Breast epithelium (tissue), 4 donors: ENCODE data around the gene AXIN2. TPM values are rescaled to one million over a fixed set of nuclear protein-coding genes. Genes with fewer than 3 reads are reported as not detected.
A peak's percentile ranks its signal among the peaks of the same experiment; 100 is the strongest.

Experiments used
- DNase-seq, 2 donors: peaks; one replicate each; pipeline ENCODE4 v3.0.0-alpha.2; 2019; ENCODE audit warnings: low spot score in 2 of 2
- H3K27ac ChIP-seq, 2 donors: fragments of 200-600 bp; sonication (generic) in 1 of 2; one replicate each; pipeline ENCODE4 v1.5.1; 2016 to 2019; ENCODE audit warnings: mild to moderate bottlenecking in 1 of 2
- H3K27me3 ChIP-seq, 2 donors: fragments of 200-600 bp; sonication (generic) in 1 of 2; one replicate each; pipeline versions ENCODE4 v1.5.1 to v1.6.0; 2017 to 2019; ENCODE audit warnings: control low read depth in 1 of 2, mild to moderate bottlenecking in 1 of 2
- H3K36me3 ChIP-seq: fragments of 200-600 bp; one replicate; pipeline ENCODE4 v1.5.1; 2019
- H3K4me1 ChIP-seq, 2 donors: fragments of 200-600 bp; sonication (generic); one replicate each; pipeline ENCODE4 v1.5.1; 2016 to 2019; ENCODE audit warnings: control low read depth in 1 of 2
- H3K4me3 ChIP-seq, 3 donors: fragments of 200-600 bp; sonication (generic); 1 replicate in 2 of 3; 2 replicates in 1 of 3; pipeline ENCODE4 v1.5.1; 2016 to 2019; ENCODE audit warnings: mild to moderate bottlenecking in 3 of 3, moderate library complexity in 2 of 3
- H3K9me3 ChIP-seq, 2 donors: fragments of 200-600 bp; sonication (generic) in 1 of 2; one replicate each; pipeline ENCODE4 v1.5.1; 2016 to 2019; ENCODE audit warnings: control low read depth in 1 of 2
- CTCF ChIP-seq, 3 donors: fragments of 450-650 bp; IDR thresholded peaks; one replicate each; pipeline ENCODE4 v1.5.1; 2016 to 2017; ENCODE audit warnings: antibody characterized with exemption in 3 of 3, mild to moderate bottlenecking in 3 of 3, moderate library complexity in 3 of 3
- POLR2A ChIP-seq: fragments of 450-650 bp; IDR thresholded peaks from one replicate; pipeline ENCODE4 v1.6.1; 2016; ENCODE audit warnings: antibody characterized with exemption, mild to moderate bottlenecking, moderate library complexity
- POLR2AphosphoS5 ChIP-seq, 3 donors: sonication (generic); formaldehyde crosslinking; IDR thresholded peaks; one replicate each; pipeline ENCODE4 v1.6.1; 2017; ENCODE audit warnings: antibody characterized with exemption in 3 of 3
- intact Hi-C: fragments of 100-400 bp; cut with DNase I; formaldehyde crosslinking; loops from one replicate; pipeline ENCODE4 v1.15.1; 2023; ENCODE audit warnings: low total_unique reads
- total RNA-seq, 3 donors: library from RNA; depleted of rRNA; stranded (reverse); fragments of >200 nt; gene quantifications; one replicate each; pipeline ENCODE4 v1.1.0, GENCODE V29; 2016

Gene AXIN2
- 10 to 100 TPM in 2 of 3 donors, 1 to 10 TPM in 1; 8.3 to 13.1 (median 10.5) TPM for total RNA-seq

GRCh38 chr17:65561452-65562205 is at the start of gene AXIN2:
Gene AXIN2, minus strand, starts transcription at chr17:65561648. Its CDS starts 3,028 bp downstream, at chr17:65558620.
- Histone ChIP-seq H3K4me3 (peak within 1 kb of the TSS in 1 of 3 donors; percentile 91), H3K27me3 (no peaks in the 10 kb centered on the region), H3K9me3 (no peaks in the 10 kb centered on the region), H3K4me1 (no peaks in the 10 kb centered on the region), H3K36me3 (no peaks in the 10 kb centered on the region), H3K27ac (peak within 1 kb of the TSS; percentile 94 to 97)
- intact Hi-C loops, result no loop called here
- DNase-seq, result peak; percentile 87 to 88
- TF ChIP-seq CTCF (IDR thresholded peaks at IDR 0.05), result peak; percentile 21 to 53 (median 27)
- no peak for TF ChIP-seq POLR2A
- peak in 1 of 3 donors; percentile 5 for TF ChIP-seq POLR2AphosphoS5 (IDR thresholded peaks at IDR 0.05)

GRCh38 chr17:65609749-65610148 is 48.3 kb upstream of the AXIN2 start:
- Histone ChIP-seq H3K36me3 (no peaks in the 10 kb centered on the region), H3K4me3 (no peak overlapping the region), H3K27ac (no peak overlapping the region), H3K4me1 (no peaks in the 10 kb centered on the region), H3K27me3 (no peaks in the 10 kb centered on the region), H3K9me3 (no peaks in the 10 kb centered on the region)
- DNase-seq, result no peak
- intact Hi-C loops, result no loop called here
- TF ChIP-seq POLR2A (no peak), CTCF (IDR thresholded peaks at IDR 0.05) (no peak), POLR2AphosphoS5 (IDR thresholded peaks at IDR 0.05) (no peak)

GRCh38 chr17:65609286-65609685 is 47.8 kb upstream of the AXIN2 start:
- Histone ChIP-seq H3K27ac (no peak overlapping the region), H3K4me3 (no peak overlapping the region), H3K27me3 (no peaks in the 10 kb centered on the region), H3K36me3 (no peaks in the 10 kb centered on the region), H3K4me1 (no peaks in the 10 kb centered on the region), H3K9me3 (no peaks in the 10 kb centered on the region)
- DNase-seq, result no peak
- intact Hi-C loops, result no loop called here
- TF ChIP-seq POLR2A (no peak), POLR2AphosphoS5 (IDR thresholded peaks at IDR 0.05) (no peak), CTCF (IDR thresholded peaks at IDR 0.05) (no peak)

- Histone ChIP-seq H3K36me3 (no peaks in the 10 kb centered on the region), H3K4me3 (no peak overlapping the region), H3K9me3 (no peaks in the 10 kb centered on the region), H3K27ac (no peak overlapping the region), H3K4me1 (no peaks in the 10 kb centered on the region), H3K27me3 (no peaks in the 10 kb centered on the region)
- intact Hi-C loops, result no loop called here
- TF ChIP-seq CTCF (IDR thresholded peaks at IDR 0.05) (no peak), POLR2AphosphoS5 (IDR thresholded peaks at IDR 0.05) (no peak), POLR2A (no peak)
- no peak for DNase-seq
Observed at GRCh38 chr17:65604070-65604469, 42.6 kb upstream of the AXIN2 start.

- DNase-seq, result no peak
- TF ChIP-seq CTCF (IDR thresholded peaks at IDR 0.05) (no peak), POLR2AphosphoS5 (IDR thresholded peaks at IDR 0.05) (no peak), POLR2A (no peak)
- no peaks in the 10 kb centered on the region for H3K9me3 ChIP-seq
- no peak overlapping the region for H3K4me3 ChIP-seq
- H3K36me3 ChIP-seq, result no peaks in the 10 kb centered on the region
- H3K27me3 ChIP-seq, result no peaks in the 10 kb centered on the region
- intact Hi-C loops, result no loop called here
- H3K27ac ChIP-seq, result no peak overlapping the region
- H3K4me1 ChIP-seq, result no peaks in the 10 kb centered on the region
Observed at GRCh38 chr17:65601881-65602280, 40.4 kb upstream of the AXIN2 start.
